Measurements from ENCODE around the gene MAP6.
A peak's percentile ranks its signal among the peaks of the same experiment; 100 is the strongest.

MAP6 gene

DNA sequence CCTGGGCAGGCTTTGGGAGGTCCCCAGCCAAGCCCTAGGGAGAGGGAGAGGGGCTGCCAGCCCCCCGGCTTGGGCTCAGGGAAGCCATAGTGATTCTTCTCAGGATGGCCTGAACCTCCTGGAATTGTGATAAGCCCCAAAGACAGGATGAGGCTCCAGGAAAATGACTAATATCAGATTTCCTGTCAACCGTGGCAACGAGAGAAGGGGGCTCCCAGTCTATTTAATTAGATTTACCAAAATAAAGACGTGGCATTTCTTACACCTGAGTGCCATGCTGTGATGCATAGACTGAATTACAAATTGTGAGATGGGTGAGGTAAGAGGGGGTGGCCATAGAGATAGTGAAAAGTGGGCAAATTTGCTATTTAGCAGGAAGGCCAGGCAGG is 86.3 kb downstream of the MAP6 start:
- peak overlapping the region; percentile 78 for H3K4me3 Mint-ChIP-seq
- H3K36me3 Mint-ChIP-seq = no peaks in the 10 kb centered on the region
- H3K9me3 Mint-ChIP-seq (ENCODE audit: low read depth) = no peaks in the 10 kb centered on the region
- H3K27me3 Mint-ChIP-seq = peaks cover 5% of the 10 kb centered on the region
- peaks cover 12% of the 10 kb centered on the region for H3K4me1 Mint-ChIP-seq (ENCODE audit: low read depth)
- H3K27ac Mint-ChIP-seq = no peak overlapping the region

- H3K27me3 Mint-ChIP-seq = peaks cover 5% of the 10 kb centered on the region
- no peaks in the 10 kb centered on the region for H3K9me3 Mint-ChIP-seq (ENCODE audit: low read depth)
- no peak overlapping the region for H3K27ac Mint-ChIP-seq
- peaks cover 13% of the 10 kb centered on the region for H3K4me1 Mint-ChIP-seq (ENCODE audit: low read depth)
- H3K36me3 Mint-ChIP-seq = no peaks in the 10 kb centered on the region
- no peak overlapping the region for H3K4me3 Mint-ChIP-seq
Observed at GRCh38 chr11:75579841-75580240, 89.0 kb downstream of the MAP6 start.

DNA sequence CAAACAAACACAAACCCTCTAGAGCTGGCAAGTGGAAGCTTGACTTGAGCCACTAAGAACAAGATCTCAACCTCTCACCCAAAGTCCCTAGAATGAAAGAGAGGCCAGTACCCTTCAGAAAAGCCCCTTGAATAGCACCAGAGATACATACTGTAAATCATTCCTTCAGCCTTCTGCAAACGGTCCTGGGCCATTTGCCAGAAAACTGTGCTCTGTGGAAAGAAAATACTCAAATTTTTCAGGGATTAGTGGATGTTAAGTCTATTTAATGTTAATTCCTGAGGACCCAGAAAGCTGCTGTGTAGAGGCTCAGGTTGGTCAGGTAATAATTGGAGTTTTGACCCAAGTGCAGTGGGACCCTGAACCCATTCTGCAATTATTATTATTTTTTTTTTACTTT is 89.9 kb downstream of the MAP6 start:
- Mint-ChIP-seq H3K4me3 (no peak overlapping the region), H3K27ac (no peak overlapping the region), H3K9me3 (ENCODE audit: low read depth) (no peaks in the 10 kb centered on the region), H3K4me1 (ENCODE audit: low read depth) (peaks cover 10% of the 10 kb centered on the region), H3K36me3 (no peaks in the 10 kb centered on the region), H3K27me3 (peaks cover 5% of the 10 kb centered on the region)

DNA sequence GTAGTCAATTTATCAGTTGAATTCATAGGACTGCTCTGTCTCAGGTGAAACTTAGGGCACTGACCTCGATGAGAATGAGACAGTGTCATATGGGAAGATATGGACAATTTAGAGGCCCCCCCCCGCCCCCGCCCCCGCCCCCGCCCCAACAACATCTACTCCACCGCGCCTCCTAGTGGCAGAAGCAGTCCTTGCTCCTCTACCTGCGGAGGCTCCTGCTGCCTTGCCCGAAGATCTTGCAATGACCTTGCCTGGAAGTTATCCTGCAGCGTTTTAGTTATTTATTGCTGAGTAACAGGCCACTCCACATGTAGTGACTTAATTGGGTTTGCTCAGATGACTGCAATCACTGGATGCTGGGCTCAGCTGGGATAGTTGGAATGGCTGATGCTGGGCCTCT is 91.6 kb downstream of the MAP6 start:
- Mint-ChIP-seq H3K27ac (no peak overlapping the region), H3K9me3 (ENCODE audit: low read depth) (no peaks in the 10 kb centered on the region), H3K27me3 (peaks cover 5% of the 10 kb centered on the region), H3K4me3 (no peak overlapping the region), H3K4me1 (ENCODE audit: low read depth) (peaks cover 3% of the 10 kb centered on the region), H3K36me3 (no peaks in the 10 kb centered on the region)

DNA sequence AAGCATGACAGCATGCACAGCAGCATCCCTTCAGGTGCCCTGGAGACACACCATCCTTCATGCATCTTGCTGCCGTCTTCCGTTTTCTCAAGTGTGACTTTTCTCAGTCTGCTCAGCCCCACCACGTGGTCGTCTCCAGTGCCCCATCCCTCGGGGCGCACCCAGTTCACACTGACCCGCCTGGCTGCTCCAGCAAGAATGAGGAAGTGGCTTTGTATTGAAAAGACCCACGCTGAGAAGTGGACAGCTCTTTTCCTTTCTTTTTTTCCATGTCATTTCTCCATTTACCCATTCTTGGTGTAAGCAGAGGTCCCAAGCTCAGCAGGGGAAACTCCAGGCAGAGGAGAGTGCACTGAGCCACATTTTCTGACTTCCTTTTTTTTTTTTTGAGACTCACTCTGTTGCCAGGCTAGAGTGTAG is 92.3 kb downstream of the MAP6 start:
- no peaks in the 10 kb centered on the region for H3K9me3 Mint-ChIP-seq (ENCODE audit: low read depth)
- H3K36me3 Mint-ChIP-seq = no peaks in the 10 kb centered on the region
- peaks cover 1% of the 10 kb centered on the region for H3K4me1 Mint-ChIP-seq (ENCODE audit: low read depth)
- no peak overlapping the region for H3K4me3 Mint-ChIP-seq
- H3K27me3 Mint-ChIP-seq = peaks cover 3% of the 10 kb centered on the region
- H3K27ac Mint-ChIP-seq = no peak overlapping the region

DNA sequence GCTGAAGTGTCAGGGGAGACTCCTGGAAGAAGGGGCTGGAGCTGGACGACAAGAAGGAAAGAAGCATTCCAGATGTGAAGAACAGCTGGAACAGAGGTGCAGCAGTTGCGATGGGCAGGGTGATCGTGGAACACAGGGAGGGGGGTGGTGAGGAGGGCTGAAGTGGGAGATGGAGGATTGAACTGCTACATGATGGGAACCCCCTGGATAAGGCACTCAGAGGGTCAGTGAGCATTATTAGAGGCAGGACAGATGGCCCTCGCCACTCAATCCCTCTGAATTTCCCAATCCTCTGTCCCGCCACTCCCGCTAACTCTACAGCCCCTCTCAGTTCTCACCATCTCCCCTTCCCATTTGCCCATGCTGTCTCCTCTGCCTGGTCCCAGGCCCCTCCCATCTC is 92.8 kb downstream of the MAP6 start:
- Mint-ChIP-seq H3K36me3 (no peaks in the 10 kb centered on the region), H3K4me1 (ENCODE audit: low read depth) (peaks cover 1% of the 10 kb centered on the region), H3K4me3 (no peak overlapping the region), H3K27ac (no peak overlapping the region), H3K27me3 (peaks cover 2% of the 10 kb centered on the region), H3K9me3 (ENCODE audit: low read depth) (no peaks in the 10 kb centered on the region)

- Mint-ChIP-seq H3K9me3 (ENCODE audit: low read depth) (no peaks in the 10 kb centered on the region), H3K4me1 (ENCODE audit: low read depth) (peaks cover 1% of the 10 kb centered on the region), H3K36me3 (no peaks in the 10 kb centered on the region)
Observed at GRCh38 chr11:75574698-75575602, 93.9 kb downstream of the MAP6 start.

GRCh38 chr11:75572744-75573143 is 96.1 kb downstream of the MAP6 start:
- no peaks in the 10 kb centered on the region for H3K9me3 Mint-ChIP-seq (ENCODE audit: low read depth)
- no peak overlapping the region for H3K4me3 Mint-ChIP-seq
- peaks cover 2% of the 10 kb centered on the region for H3K36me3 Mint-ChIP-seq
- H3K4me1 Mint-ChIP-seq (ENCODE audit: low read depth) = peaks cover 1% of the 10 kb centered on the region
- no peak overlapping the region for H3K27ac Mint-ChIP-seq
- H3K27me3 Mint-ChIP-seq = no peaks in the 10 kb centered on the region

More at GRCh38 chr11:75574698-75575602, 93.9 kb downstream of the MAP6 start:
- Mint-ChIP-seq H3K27ac (no peak overlapping the region), H3K27me3 (peaks cover 2% of the 10 kb centered on the region), H3K4me3 (no peak overlapping the region)

DNA sequence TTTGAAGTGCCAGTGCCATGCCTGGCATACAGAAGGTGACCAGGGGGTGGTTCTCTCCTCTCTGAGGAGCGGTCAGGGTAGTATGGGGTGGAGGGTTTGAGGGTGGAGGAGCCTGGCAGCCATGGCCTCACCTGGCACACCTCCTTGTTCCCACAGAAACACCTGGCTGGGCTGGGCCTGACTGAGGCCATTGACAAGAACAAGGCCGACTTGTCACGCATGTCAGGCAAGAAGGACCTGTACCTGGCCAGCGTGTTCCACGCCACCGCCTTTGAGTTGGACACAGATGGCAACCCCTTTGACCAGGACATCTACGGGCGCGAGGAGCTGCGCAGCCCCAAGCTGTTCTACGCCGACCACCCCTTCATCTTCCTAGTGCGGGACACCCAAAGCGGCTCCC is 97.2 kb downstream of the MAP6 start:
- H3K9me3 Mint-ChIP-seq (ENCODE audit: low read depth) = no peaks in the 10 kb centered on the region
- H3K4me3 Mint-ChIP-seq = no peak overlapping the region
- H3K27me3 Mint-ChIP-seq = no peaks in the 10 kb centered on the region
- H3K4me1 Mint-ChIP-seq (ENCODE audit: low read depth) = peaks cover 1% of the 10 kb centered on the region
- H3K36me3 Mint-ChIP-seq = peaks cover 2% of the 10 kb centered on the region
- no peak overlapping the region for H3K27ac Mint-ChIP-seq

DNA sequence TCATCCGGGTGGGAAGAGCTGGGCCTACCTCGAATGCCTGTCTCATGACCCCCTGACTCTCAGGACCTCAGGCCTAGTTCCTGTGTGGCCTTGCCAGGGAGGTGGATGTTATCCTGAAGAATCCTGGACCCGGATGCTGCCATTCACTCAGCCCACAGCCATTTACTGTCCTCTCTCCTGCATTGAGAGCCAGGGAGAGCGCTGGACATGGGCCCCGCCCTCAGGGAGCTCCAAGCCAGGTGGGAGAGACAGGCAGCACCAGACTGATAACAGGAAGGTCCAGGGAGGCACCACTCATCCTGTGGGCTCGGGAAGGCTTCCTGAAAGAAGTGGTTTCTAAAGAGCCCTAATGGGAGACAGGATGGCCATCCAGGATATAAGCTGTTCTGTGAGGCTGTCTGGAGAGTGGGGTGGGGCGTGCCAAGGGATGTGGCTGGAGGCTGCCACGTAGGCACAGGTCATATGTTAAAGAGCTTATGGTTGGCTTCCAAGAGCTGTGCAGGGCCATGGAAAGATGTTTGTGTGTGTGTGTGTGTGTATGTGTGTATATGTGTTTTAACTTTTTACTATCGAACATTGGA is 98.2 kb downstream of the MAP6 start:
- Mint-ChIP-seq H3K36me3 (peaks cover 2% of the 10 kb centered on the region), H3K4me1 (ENCODE audit: low read depth) (peaks cover 5% of the 10 kb centered on the region), H3K27me3 (no peaks in the 10 kb centered on the region), H3K27ac (no peak overlapping the region), H3K4me3 (no peak overlapping the region), H3K9me3 (ENCODE audit: low read depth) (no peaks in the 10 kb centered on the region)

- Mint-ChIP-seq H3K36me3 (peaks cover 2% of the 10 kb centered on the region), H3K9me3 (ENCODE audit: low read depth) (no peaks in the 10 kb centered on the region), H3K27me3 (no peaks in the 10 kb centered on the region), H3K4me3 (no peak overlapping the region), H3K4me1 (ENCODE audit: low read depth) (peaks cover 21% of the 10 kb centered on the region), H3K27ac (no peak overlapping the region)
Observed at GRCh38 chr11:75568616-75569219, 100.1 kb downstream of the MAP6 start.

DNA sequence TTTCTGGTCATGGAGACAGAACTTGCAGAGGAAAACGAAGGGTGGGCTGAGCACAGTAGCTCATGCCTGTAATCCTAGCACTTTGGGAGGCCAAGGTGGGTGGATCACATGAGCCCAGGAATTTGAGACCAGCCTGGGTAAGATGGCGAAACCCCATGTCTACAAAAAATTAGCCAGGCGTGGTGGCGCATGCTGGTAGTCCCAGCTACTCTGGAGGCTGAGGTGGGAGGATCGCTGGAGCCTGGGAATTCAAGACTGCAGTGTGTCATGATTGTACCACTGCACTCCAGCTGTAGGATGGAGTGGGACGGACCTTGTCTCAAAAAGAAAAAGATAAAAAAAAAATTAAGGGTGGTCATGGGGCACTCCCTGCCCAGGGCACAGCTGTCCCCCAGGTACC is 100.9 kb downstream of the MAP6 start:
- Mint-ChIP-seq H3K4me3 (no peak overlapping the region), H3K27me3 (no peaks in the 10 kb centered on the region), H3K36me3 (peaks cover 2% of the 10 kb centered on the region)

DNA sequence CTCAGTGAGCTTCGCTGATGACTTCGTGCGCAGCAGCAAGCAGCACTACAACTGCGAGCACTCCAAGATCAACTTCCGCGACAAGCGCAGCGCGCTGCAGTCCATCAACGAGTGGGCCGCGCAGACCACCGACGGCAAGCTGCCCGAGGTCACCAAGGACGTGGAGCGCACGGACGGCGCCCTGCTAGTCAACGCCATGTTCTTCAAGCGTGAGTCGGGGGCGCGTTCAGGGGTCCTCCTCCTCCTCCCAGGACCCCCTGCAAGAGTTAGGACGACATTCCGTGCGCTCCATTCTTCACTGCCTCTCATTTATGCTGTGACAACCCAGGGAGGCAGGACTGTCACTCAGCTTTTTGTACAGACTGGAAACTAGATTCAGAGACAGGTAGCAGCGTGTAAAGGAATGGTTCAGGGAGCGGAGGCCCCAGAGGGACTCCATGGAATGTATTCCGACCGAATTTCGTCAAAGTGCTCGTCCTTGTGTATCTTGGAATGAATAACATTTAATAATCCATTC is 102.0 kb downstream of the MAP6 start:
- no peaks in the 10 kb centered on the region for H3K27me3 Mint-ChIP-seq
- peaks cover 36% of the 10 kb centered on the region for H3K4me1 Mint-ChIP-seq (ENCODE audit: low read depth)
- peaks cover 2% of the 10 kb centered on the region for H3K36me3 Mint-ChIP-seq
- no peak overlapping the region for H3K27ac Mint-ChIP-seq
- no peaks in the 10 kb centered on the region for H3K9me3 Mint-ChIP-seq (ENCODE audit: low read depth)
- no peak overlapping the region for H3K4me3 Mint-ChIP-seq

More for the DNA sequence above, 100.9 kb downstream of the MAP6 start:
- H3K4me1 Mint-ChIP-seq (ENCODE audit: low read depth) = peaks cover 27% of the 10 kb centered on the region
- H3K9me3 Mint-ChIP-seq (ENCODE audit: low read depth) = no peaks in the 10 kb centered on the region
- H3K27ac Mint-ChIP-seq = no peak overlapping the region

GRCh38 chr11:75565916-75566762 is 102.7 kb downstream of the MAP6 start:
- Mint-ChIP-seq H3K27ac (no peak overlapping the region), H3K4me3 (peak overlapping the region; percentile 35), H3K9me3 (ENCODE audit: low read depth) (no peaks in the 10 kb centered on the region), H3K36me3 (peaks cover 2% of the 10 kb centered on the region), H3K4me1 (ENCODE audit: low read depth) (peaks cover 41% of the 10 kb centered on the region), H3K27me3 (no peaks in the 10 kb centered on the region)

Data from activated naive CD8-positive, alpha-beta T cell (primary cell).